ENCODE results near the gene FBXO28. TPM values are rescaled to one million over a fixed set of nuclear protein-coding genes. Genes with fewer than 3 reads are reported as not detected.

FBXO28 gene
- total and polyA plus RNA-seq, 10 of the 15 experiments (the other 5 are each of a cell fraction or from before 2014, with no cell fraction given), result 4.3 to 23.2 (median 18.4) TPM

DNA sequence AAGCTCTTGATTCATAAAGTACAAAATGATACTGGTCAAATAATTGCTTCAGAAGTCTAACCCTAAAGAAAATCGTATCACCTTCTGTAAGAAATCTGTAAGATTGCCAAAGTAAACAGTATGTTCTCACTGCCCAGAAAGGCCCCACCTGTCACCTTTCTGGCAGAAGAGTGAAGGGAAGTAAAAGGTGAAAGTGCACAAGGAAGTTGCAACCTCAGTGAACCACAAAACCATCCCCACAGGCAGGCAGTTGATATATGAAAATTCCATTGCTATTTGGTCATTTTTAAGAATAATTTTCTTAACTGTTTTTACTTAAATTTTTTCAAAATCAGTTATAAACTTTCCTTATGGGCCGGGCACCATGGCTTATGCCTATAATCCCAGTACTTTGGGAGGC, 48.5 kb upstream of the FBXO28 start:
- ChIA-PET SMC1A (ENCODE audit: uncharacterized antibody, unreplicated experiment) (interaction anchor here (1.0 to 3.5 kb wide), 2 partner anchors 15 to 42 kb away, joined by 5 to 14 read pairs; no protein-coding TSS in a partner anchor), CTCF (interaction anchor here (0.5 to 2.2 kb wide), 3 partner anchors 14 to 239 kb away, joined by 3 to 6 read pairs (median 4); no protein-coding TSS in a partner anchor), POLR2A (interaction anchor here (0.7 kb wide), 1 partner anchor 42 kb away, joined by 3 read pairs; no protein-coding TSS in a partner anchor), RAD21 (ENCODE audit: unreplicated experiment) (no interaction called here)
- no peak overlapping the region for H3K27ac ChIP-seq (ENCODE audit: control insufficient read depth, insufficient read depth)
- peaks cover 0 to 2% of the 10 kb centered on the region in 2 experiments; a peak in 1 of 4 replicates for H3K27me3 ChIP-seq (replicated peaks in 1 of 2; ENCODE audit: control insufficient read depth in 2 of 2, insufficient read depth in 2 of 2, low read length in 1 of 2)
- no peak overlapping the region for H3K4me3 ChIP-seq
- H3K36me3 ChIP-seq (ENCODE audit: control insufficient read depth in 2 of 2, insufficient read depth in 2 of 2, low read length in 1 of 2), result no peaks in the 10 kb centered on the region
- no peaks in the 10 kb centered on the region for H4K20me1 ChIP-seq (ENCODE audit: control insufficient read depth, insufficient read depth)
- no peaks in the 10 kb centered on the region for H3K9me3 ChIP-seq (replicated peaks; ENCODE audit: control insufficient read depth, insufficient read depth, low read length)
- no peaks in the 10 kb centered on the region for H3K4me1 ChIP-seq (ENCODE audit: control insufficient read depth, insufficient read depth, low read length)
- peak; percentile 55 for ATAC-seq
- in situ Hi-C loops (cut with MboI) (no loop called here), intact Hi-C loops (cut with micrococcal nuclease; ENCODE audit: unreplicated experiment) (no loop called here)
- WGBS (ENCODE audit: insufficient coverage, insufficient replicate concordance, low lambda C conversion rate, missing lambda C conversion rate), result 23% methylated on average over 2 of the region's 2 CpGs
- FAIRE-seq, result no peak
- DNase-seq (ENCODE audit: low read depth, low spot score), result no peak
- H3K79me2 ChIP-seq (ENCODE audit: control insufficient read depth, insufficient read depth, low read length), result no peaks in the 10 kb centered on the region
- no peak overlapping the region for H2AFZ ChIP-seq (ENCODE audit: control insufficient read depth, low read depth, low read length)
- BruUV-seq (replicated peaks), result no TSS peak
- TF ChIP-seq, protein P1, sequence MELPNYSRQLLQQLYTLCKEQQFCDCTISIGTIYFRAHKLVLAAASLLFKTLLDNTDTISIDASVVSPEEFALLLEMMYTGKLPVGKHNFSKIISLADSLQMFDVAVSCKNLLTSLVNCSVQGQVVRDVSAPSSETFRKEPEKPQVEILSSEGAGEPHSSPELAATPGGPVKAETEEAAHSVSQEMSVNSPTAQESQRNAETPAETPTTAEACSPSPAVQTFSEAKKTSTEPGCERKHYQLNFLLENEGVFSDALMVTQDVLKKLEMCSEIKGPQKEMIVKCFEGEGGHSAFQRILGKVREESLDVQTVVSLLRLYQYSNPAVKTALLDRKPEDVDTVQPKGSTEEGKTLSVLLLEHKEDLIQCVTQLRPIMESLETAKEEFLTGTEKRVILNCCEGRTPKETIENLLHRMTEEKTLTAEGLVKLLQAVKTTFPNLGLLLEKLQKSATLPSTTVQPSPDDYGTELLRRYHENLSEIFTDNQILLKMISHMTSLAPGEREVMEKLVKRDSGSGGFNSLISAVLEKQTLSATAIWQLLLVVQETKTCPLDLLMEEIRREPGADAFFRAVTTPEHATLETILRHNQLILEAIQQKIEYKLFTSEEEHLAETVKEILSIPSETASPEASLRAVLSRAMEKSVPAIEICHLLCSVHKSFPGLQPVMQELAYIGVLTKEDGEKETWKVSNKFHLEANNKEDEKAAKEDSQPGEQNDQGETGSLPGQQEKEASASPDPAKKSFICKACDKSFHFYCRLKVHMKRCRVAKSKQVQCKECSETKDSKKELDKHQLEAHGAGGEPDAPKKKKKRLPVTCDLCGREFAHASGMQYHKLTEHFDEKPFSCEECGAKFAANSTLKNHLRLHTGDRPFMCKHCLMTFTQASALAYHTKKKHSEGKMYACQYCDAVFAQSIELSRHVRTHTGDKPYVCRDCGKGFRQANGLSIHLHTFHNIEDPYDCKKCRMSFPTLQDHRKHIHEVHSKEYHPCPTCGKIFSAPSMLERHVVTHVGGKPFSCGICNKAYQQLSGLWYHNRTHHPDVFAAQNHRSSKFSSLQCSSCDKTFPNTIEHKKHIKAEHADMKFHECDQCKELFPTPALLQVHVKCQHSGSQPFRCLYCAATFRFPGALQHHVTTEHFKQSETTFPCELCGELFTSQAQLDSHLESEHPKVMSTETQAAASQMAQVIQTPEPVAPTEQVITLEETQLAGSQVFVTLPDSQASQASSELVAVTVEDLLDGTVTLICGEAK (IDR thresholded peaks at IDR 0.05; ENCODE audit: borderline replicate concordance), result no peak
- TF ChIP-seq YY1 (IDR thresholded peaks at IDR 0.05; ENCODE audit: low read depth, low read length), result no peak
- TF ChIP-seq RELA (IDR thresholded peaks at IDR 0.05; ENCODE audit: borderline replicate concordance, partially characterized antibody), result no peak
- no peak for TF ChIP-seq NR2F1 (conservative IDR thresholded peaks at IDR 0.05)
- TF ChIP-seq MLLT1 (IDR thresholded peaks at IDR 0.05), result no peak
- no peak for TF ChIP-seq ASH2L (IDR thresholded peaks at IDR 0.05; ENCODE audit: borderline replicate concordance, low read depth)
- no peak for TF ChIP-seq MTA2 (IDR thresholded peaks at IDR 0.05; ENCODE audit: low read depth)
- no peak for TF ChIP-seq SREBF2 (IDR thresholded peaks at IDR 0.05; ENCODE audit: low read length)
- no peak overlapping the region for H3K4me2 ChIP-seq (ENCODE audit: control insufficient read depth, insufficient read depth)
- no peak overlapping the region for H3K9ac ChIP-seq (ENCODE audit: control insufficient read depth, insufficient read depth, low read length)
